ENCODE data around the gene CST9. TPM values are rescaled to one million over a fixed set of nuclear protein-coding genes. Genes with fewer than 3 reads are reported as not detected.

The CST9 gene
- total and polyA plus RNA-seq, 2 of the 13 experiments (the other 11 are each of a cell fraction or from before 2014, with no cell fraction given): 0.07 TPM; not detected in 1

DNA sequence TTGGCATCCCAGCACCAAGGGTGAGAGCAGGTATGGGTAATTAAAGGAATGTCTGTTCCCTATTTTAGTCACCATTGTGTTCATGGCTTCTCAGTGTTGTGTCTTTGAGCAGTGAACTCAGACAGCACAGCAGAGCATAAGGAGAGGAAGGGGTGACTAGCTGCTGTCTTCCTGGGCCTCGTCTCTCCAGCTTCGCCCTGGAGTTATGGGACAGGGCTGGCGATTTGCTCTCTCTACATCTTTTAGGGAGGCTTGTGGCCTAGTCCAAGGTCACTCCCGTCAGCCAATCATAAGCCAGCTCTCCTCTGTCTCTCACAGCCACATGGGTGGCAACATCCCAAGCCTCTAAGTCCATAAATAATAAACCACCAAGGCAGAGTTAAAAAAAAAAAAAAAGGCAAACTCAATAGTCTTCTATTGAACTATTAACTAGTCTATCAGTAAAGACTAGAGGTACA is 24.7 kb upstream of the CST9 start (continued):
- TF ChIP-seq, protein P1, sequence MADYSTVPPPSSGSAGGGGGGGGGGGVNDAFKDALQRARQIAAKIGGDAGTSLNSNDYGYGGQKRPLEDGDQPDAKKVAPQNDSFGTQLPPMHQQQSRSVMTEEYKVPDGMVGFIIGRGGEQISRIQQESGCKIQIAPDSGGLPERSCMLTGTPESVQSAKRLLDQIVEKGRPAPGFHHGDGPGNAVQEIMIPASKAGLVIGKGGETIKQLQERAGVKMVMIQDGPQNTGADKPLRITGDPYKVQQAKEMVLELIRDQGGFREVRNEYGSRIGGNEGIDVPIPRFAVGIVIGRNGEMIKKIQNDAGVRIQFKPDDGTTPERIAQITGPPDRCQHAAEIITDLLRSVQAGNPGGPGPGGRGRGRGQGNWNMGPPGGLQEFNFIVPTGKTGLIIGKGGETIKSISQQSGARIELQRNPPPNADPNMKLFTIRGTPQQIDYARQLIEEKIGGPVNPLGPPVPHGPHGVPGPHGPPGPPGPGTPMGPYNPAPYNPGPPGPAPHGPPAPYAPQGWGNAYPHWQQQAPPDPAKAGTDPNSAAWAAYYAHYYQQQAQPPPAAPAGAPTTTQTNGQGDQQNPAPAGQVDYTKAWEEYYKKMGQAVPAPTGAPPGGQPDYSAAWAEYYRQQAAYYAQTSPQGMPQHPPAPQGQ (CRISPR knock-in tag; IDR thresholded peaks at IDR 0.05; ENCODE audit: borderline replicate concordance): no peak
- TF ChIP-seq PCBP2 (optimal IDR thresholded peaks at IDR 0.05; ENCODE audit: low read depth, low read length, poor library complexity, severe bottlenecking): no peak
- no peak for TF ChIP-seq ZNF367 (CRISPR knock-in tag; IDR thresholded peaks at IDR 0.05; ENCODE audit: borderline replicate concordance)
- TF ChIP-seq BORCS8-MEF2B (CRISPR knock-in tag; IDR thresholded peaks at IDR 0.05): no peak
- no peak for TF ChIP-seq AGO2 (optimal IDR thresholded peaks at IDR 0.05; ENCODE audit: low read depth, low read length)
- no peak for TF ChIP-seq REPIN1 (CRISPR knock-in tag; IDR thresholded peaks at IDR 0.05; ENCODE audit: borderline replicate concordance, low read depth)
- peak; percentile 11; the same call in 1 of the 2 replicates for TF ChIP-seq MED1 (CRISPR knock-in tag; IDR thresholded peaks at IDR 0.05)
- peak; percentile 40; the same call in 1 of the 2 replicates for TF ChIP-seq POLR2AphosphoS5 (IDR thresholded peaks at IDR 0.05; ENCODE audit: low read depth, low read length)
- TF ChIP-seq, protein P2, sequence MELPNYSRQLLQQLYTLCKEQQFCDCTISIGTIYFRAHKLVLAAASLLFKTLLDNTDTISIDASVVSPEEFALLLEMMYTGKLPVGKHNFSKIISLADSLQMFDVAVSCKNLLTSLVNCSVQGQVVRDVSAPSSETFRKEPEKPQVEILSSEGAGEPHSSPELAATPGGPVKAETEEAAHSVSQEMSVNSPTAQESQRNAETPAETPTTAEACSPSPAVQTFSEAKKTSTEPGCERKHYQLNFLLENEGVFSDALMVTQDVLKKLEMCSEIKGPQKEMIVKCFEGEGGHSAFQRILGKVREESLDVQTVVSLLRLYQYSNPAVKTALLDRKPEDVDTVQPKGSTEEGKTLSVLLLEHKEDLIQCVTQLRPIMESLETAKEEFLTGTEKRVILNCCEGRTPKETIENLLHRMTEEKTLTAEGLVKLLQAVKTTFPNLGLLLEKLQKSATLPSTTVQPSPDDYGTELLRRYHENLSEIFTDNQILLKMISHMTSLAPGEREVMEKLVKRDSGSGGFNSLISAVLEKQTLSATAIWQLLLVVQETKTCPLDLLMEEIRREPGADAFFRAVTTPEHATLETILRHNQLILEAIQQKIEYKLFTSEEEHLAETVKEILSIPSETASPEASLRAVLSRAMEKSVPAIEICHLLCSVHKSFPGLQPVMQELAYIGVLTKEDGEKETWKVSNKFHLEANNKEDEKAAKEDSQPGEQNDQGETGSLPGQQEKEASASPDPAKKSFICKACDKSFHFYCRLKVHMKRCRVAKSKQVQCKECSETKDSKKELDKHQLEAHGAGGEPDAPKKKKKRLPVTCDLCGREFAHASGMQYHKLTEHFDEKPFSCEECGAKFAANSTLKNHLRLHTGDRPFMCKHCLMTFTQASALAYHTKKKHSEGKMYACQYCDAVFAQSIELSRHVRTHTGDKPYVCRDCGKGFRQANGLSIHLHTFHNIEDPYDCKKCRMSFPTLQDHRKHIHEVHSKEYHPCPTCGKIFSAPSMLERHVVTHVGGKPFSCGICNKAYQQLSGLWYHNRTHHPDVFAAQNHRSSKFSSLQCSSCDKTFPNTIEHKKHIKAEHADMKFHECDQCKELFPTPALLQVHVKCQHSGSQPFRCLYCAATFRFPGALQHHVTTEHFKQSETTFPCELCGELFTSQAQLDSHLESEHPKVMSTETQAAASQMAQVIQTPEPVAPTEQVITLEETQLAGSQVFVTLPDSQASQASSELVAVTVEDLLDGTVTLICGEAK (IDR thresholded peaks at IDR 0.05): no peak
- TF ChIP-seq, protein P2 (CRISPR knock-in tag; IDR thresholded peaks at IDR 0.05): no peak
- TF ChIP-seq MTA1 (CRISPR knock-in tag; IDR thresholded peaks at IDR 0.05; ENCODE audit: borderline replicate concordance): no peak
- TF ChIP-seq KDM2A (CRISPR knock-in tag; IDR thresholded peaks at IDR 0.05; ENCODE audit: borderline replicate concordance, low read depth): peak; percentile 15; the same call in 1 of the 2 replicates
- TF ChIP-seq, protein P3, sequence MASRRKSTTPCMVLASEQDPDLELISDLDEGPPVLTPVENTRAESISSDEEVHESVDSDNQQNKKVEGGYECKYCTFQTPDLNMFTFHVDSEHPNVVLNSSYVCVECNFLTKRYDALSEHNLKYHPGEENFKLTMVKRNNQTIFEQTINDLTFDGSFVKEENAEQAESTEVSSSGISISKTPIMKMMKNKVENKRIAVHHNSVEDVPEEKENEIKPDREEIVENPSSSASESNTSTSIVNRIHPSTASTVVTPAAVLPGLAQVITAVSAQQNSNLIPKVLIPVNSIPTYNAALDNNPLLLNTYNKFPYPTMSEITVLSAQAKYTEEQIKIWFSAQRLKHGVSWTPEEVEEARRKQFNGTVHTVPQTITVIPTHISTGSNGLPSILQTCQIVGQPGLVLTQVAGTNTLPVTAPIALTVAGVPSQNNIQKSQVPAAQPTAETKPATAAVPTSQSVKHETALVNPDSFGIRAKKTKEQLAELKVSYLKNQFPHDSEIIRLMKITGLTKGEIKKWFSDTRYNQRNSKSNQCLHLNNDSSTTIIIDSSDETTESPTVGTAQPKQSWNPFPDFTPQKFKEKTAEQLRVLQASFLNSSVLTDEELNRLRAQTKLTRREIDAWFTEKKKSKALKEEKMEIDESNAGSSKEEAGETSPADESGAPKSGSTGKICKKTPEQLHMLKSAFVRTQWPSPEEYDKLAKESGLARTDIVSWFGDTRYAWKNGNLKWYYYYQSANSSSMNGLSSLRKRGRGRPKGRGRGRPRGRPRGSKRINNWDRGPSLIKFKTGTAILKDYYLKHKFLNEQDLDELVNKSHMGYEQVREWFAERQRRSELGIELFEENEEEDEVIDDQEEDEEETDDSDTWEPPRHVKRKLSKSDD (CRISPR knock-in tag; IDR thresholded peaks at IDR 0.05; ENCODE audit: low read depth): no peak
- TF ChIP-seq ATRX (CRISPR knock-in tag; IDR thresholded peaks at IDR 0.05; ENCODE audit: borderline replicate concordance): 0 out of 2 replicates have a peak, but pooled peaks have one; percentile 74

All from HepG2 (cell line).